Neuronal stem cell (in vitro differentiated cells): Measurements from ENCODE around the gene TRERF1.

Experiments used
- DNase-seq: peaks from one replicate; pipeline ENCODE4 v3.0.0-alpha.2; 2013; ENCODE audit warnings: low spot score
- H2AFZ ChIP-seq: one replicate; pipeline ENCODE4 v1.6.1; 2013; ENCODE audit warnings: mild to moderate bottlenecking, low read length, inconsistent platforms
- H2AK5ac ChIP-seq: 2 replicates; pipeline ENCODE4 v1.6.1; 2013; ENCODE audit warnings: low read depth, mild to moderate bottlenecking, inconsistent platforms, low read length, moderate library complexity, mixed read lengths
- H2BK120ac ChIP-seq: 2 replicates; pipeline ENCODE4 v1.6.1; 2013; ENCODE audit warnings: low read depth, mild to moderate bottlenecking, inconsistent platforms, low read length, moderate library complexity, mixed read lengths
- H2BK12ac ChIP-seq: one replicate; pipeline ENCODE4 v1.6.1; 2013; ENCODE audit warnings: low read length, inconsistent platforms
- H2BK15ac ChIP-seq: 2 replicates; pipeline ENCODE4 v1.6.1; 2013; ENCODE audit warnings: mild to moderate bottlenecking, low read length, inconsistent platforms, mixed read lengths
- H2BK5ac ChIP-seq: one replicate; pipeline ENCODE4 v1.6.1; 2013; ENCODE audit warnings: inconsistent platforms, mild to moderate bottlenecking, low read length, moderate library complexity
- H3K14ac ChIP-seq: one replicate; pipeline ENCODE4 v1.6.1; 2013; ENCODE audit warnings: low read length, inconsistent platforms
- H3K18ac ChIP-seq: 2 replicates; pipeline ENCODE4 v1.6.1; 2013; ENCODE audit warnings: low read length, inconsistent platforms
- H3K23ac ChIP-seq: 2 replicates; pipeline ENCODE4 v1.6.1; 2013; ENCODE audit warnings: low read depth, mild to moderate bottlenecking, mixed read lengths, low read length, inconsistent platforms; ENCODE audit not compliant: poor library complexity
- H3K27ac ChIP-seq: replicated peaks from 3 replicates; pipeline ENCODE4 v1.5.1; 2013; ENCODE audit warnings: low read length, inconsistent platforms
- H3K27me3 ChIP-seq, 3 experiments: 2 replicates each; pipeline ENCODE4 v1.6.1; 2013; ENCODE audit warnings: low read length in 3 of 3, mild to moderate bottlenecking in 2 of 3, inconsistent platforms in 1 of 3, low read depth in 1 of 3, mixed read lengths in 1 of 3, moderate library complexity in 1 of 3; ENCODE audit not compliant: control insufficient read depth in 3 of 3, insufficient read depth in 3 of 3
- H3K36me3 ChIP-seq, 2 donors: replicated peaks in 1 of 2; 2 replicates each; pipeline ENCODE4 v1.6.1; 2013; ENCODE audit warnings: low read length in 2 of 2; ENCODE audit not compliant: control insufficient read depth in 2 of 2, insufficient read depth in 2 of 2
- H3K4ac ChIP-seq: 2 replicates; pipeline ENCODE4 v1.6.1; 2013; ENCODE audit warnings: inconsistent platforms, mild to moderate bottlenecking, low read length, moderate library complexity
- H3K4me1 ChIP-seq, 2 donors: 1 replicate in 1 of 2; 2 replicates in 1 of 2; pipeline ENCODE4 v1.6.1; 2013; ENCODE audit warnings: low read length in 2 of 2, low read depth in 1 of 2; ENCODE audit not compliant: control insufficient read depth in 2 of 2, insufficient read depth in 1 of 2
- H3K4me2 ChIP-seq: one replicate; pipeline ENCODE4 v1.6.1; 2013; ENCODE audit warnings: mild to moderate bottlenecking, low read length, inconsistent platforms; ENCODE audit not compliant: insufficient read depth, poor library complexity, severe bottlenecking
- H3K4me3 ChIP-seq, 2 donors: 2 replicates each; pipeline ENCODE4 v1.5.1; 2013; ENCODE audit warnings: low read length in 2 of 2, mild to moderate bottlenecking in 2 of 2, inconsistent platforms in 1 of 2, moderate library complexity in 1 of 2
- H3K79me1 ChIP-seq: one replicate; pipeline ENCODE4 v1.6.1; 2013; ENCODE audit warnings: low read depth, mild to moderate bottlenecking, inconsistent platforms, low read length, moderate library complexity
- H3K9ac ChIP-seq: one replicate; pipeline ENCODE4 v1.6.1; 2013; ENCODE audit warnings: mild to moderate bottlenecking, low read depth, low read length, inconsistent platforms; ENCODE audit not compliant: poor library complexity
- H3K9me3 ChIP-seq, 2 donors: replicated peaks in 1 of 2; 2 replicates each; pipeline versions ENCODE3 to v1.6.1; 2013; ENCODE audit warnings: low read length in 2 of 2, mild to moderate bottlenecking in 2 of 2, inconsistent platforms in 1 of 2, low read depth in 1 of 2, mixed read lengths in 1 of 2, moderate library complexity in 1 of 2; ENCODE audit not compliant: control insufficient read depth in 2 of 2, insufficient read depth in 1 of 2
- H4K8ac ChIP-seq: one replicate; pipeline ENCODE4 v1.6.1; 2013; ENCODE audit warnings: low read depth, mild to moderate bottlenecking, inconsistent platforms, low read length, moderate library complexity
- H4K91ac ChIP-seq: one replicate; pipeline ENCODE4 v1.6.1; 2013; ENCODE audit warnings: low read length, low read depth, mild to moderate bottlenecking, inconsistent platforms; ENCODE audit not compliant: poor library complexity
- WGBS, 2 donors: extraction: QIAGEN DNeasy Blood & Tissue Kit; methylation state at CpG; one replicate each; pipeline ENCODE4 v1.1.7; 2013; ENCODE audit warnings: missing lambda C conversion rate in 2 of 2, mixed read lengths in 1 of 2; ENCODE audit not compliant: insufficient read length in 2 of 2, insufficient replicate concordance in 1 of 2; ENCODE audit errors: extremely low coverage in 2 of 2; 5-methylcytosine and 5-hydroxymethylcytosine counted together

TRERF1 gene

GRCh38 chr6:42335896-42336295 is 115.8 kb downstream of the TRERF1 start:
- Histone ChIP-seq H3K9ac (no peak overlapping the region), H4K91ac (no peak overlapping the region), H2AFZ (no peak overlapping the region), H3K4me3 (no peak overlapping the region), H3K18ac (no peak overlapping the region), H3K4ac (no peak overlapping the region), H2AK5ac (no peak overlapping the region), H3K79me1 (peaks cover 2% of the 10 kb centered on the region), H2BK120ac (no peak overlapping the region), H2BK15ac (no peak overlapping the region), H2BK12ac (no peak overlapping the region), H2BK5ac (no peak overlapping the region), H3K4me2 (no peak overlapping the region), H4K8ac (no peak overlapping the region), H3K27ac (no peak overlapping the region), H3K4me1 (no peaks in the 10 kb centered on the region), H3K9me3 (no peaks in the 10 kb centered on the region), H3K36me3 (no peaks in the 10 kb centered on the region), H3K23ac (no peak overlapping the region), H3K14ac (no peak overlapping the region), H3K27me3 (no peaks in the 10 kb centered on the region)
- DNase-seq, result no peak
- WGBS, 2 donors, result 100% methylated on average over 1 of the region's 5 CpGs; no CpG with 5 or more reads in 1 of the 2 donors

DNA sequence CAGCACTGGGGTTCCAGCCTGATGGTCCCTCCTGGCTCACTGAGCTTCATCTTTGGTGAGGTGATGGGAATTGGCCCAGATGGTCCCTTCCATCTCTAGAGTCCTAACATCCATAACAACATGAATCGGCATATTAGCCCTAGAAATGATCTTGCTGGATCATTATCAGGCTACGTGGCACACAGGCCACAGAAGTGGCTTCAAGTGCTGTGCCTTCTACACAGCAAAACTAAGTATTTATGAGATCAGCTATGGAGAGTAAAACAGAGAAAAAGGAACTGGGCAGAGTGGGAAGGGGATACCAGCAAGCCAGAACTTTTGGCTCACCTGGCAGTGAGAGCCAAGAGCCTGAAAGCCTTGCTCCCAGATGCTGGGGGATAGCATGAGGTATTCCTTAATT is 116.9 kb downstream of the TRERF1 start:
- Histone ChIP-seq H2BK120ac (no peak overlapping the region), H2AFZ (no peak overlapping the region), H3K4ac (no peak overlapping the region), H3K4me3 (no peak overlapping the region), H3K36me3 (no peaks in the 10 kb centered on the region), H3K27ac (no peak overlapping the region), H3K79me1 (peaks cover 2% of the 10 kb centered on the region), H3K4me1 (no peaks in the 10 kb centered on the region), H2BK15ac (no peak overlapping the region), H4K91ac (no peak overlapping the region), H2BK5ac (no peak overlapping the region), H3K9ac (no peak overlapping the region), H4K8ac (no peak overlapping the region), H3K18ac (no peak overlapping the region), H2BK12ac (no peak overlapping the region), H3K27me3 (no peaks in the 10 kb centered on the region), H3K4me2 (no peak overlapping the region), H3K23ac (no peak overlapping the region), H2AK5ac (no peak overlapping the region), H3K9me3 (no peaks in the 10 kb centered on the region), H3K14ac (no peak overlapping the region)
- no peak for DNase-seq
- no CpG with 5 or more reads among the region's 2 CpGs for WGBS, 2 donors

GRCh38 chr6:42333612-42334011 is 118.1 kb downstream of the TRERF1 start:
- Histone ChIP-seq H3K9me3 (no peaks in the 10 kb centered on the region), H3K14ac (no peak overlapping the region), H3K27ac (no peak overlapping the region), H3K4me3 (no peak overlapping the region), H2AFZ (no peak overlapping the region), H4K8ac (no peak overlapping the region), H2BK120ac (no peak overlapping the region), H4K91ac (no peak overlapping the region), H3K9ac (no peak overlapping the region), H3K4me1 (peaks cover 0 to 3% of the 10 kb centered on the region in 2 donors), H3K36me3 (no peaks in the 10 kb centered on the region), H2BK12ac (no peak overlapping the region), H2BK5ac (peak overlapping the region; percentile 19), H3K23ac (no peak overlapping the region), H2AK5ac (no peak overlapping the region), H3K79me1 (peaks cover 1% of the 10 kb centered on the region), H3K27me3 (no peaks in the 10 kb centered on the region), H2BK15ac (no peak overlapping the region), H3K4ac (no peak overlapping the region), H3K4me2 (no peak overlapping the region), H3K18ac (no peak overlapping the region)
- no CpG with 5 or more reads among the region's 6 CpGs for WGBS, 2 donors
- DNase-seq, result no peak

DNA sequence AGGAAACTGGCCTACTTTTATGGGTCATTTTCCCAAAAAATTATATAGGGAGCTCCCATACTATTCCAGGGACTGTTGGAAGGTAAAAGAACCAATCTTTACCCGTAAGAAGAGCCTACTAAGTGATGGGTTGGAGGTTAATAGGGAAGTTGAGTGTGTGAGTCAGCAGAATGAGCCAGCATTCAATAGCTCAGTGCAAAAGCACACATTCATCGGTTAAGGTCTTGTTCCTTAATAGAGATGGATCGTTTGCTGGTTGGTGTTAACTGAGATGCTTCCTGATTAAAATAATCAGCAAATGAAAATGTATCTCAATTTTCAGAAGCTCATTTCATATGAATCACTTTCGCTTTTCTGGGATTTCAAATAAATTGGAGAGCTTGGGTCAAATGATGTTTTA is 118.8 kb downstream of the TRERF1 start:
- Histone ChIP-seq H3K4ac (no peak overlapping the region), H2BK15ac (no peak overlapping the region), H3K9me3 (no peaks in the 10 kb centered on the region), H3K23ac (no peak overlapping the region), H3K4me3 (no peak overlapping the region), H2AFZ (no peak overlapping the region), H3K4me2 (no peak overlapping the region), H3K27me3 (no peaks in the 10 kb centered on the region), H3K9ac (no peak overlapping the region), H2BK12ac (no peak overlapping the region), H3K27ac (no peak overlapping the region), H4K91ac (no peak overlapping the region), H2AK5ac (no peak overlapping the region), H2BK120ac (no peak overlapping the region), H4K8ac (no peak overlapping the region), H3K14ac (no peak overlapping the region), H3K18ac (no peak overlapping the region), H3K4me1 (peaks cover 0 to 3% of the 10 kb centered on the region in 2 donors), H3K79me1 (peaks cover 1% of the 10 kb centered on the region), H2BK5ac (no peak overlapping the region), H3K36me3 (no peaks in the 10 kb centered on the region)
- WGBS, 2 donors, result no CpG with 5 or more reads among the region's 4 CpGs
- no peak for DNase-seq
